ENCODE data around the gene PMM2.

PMM2 gene

DNA sequence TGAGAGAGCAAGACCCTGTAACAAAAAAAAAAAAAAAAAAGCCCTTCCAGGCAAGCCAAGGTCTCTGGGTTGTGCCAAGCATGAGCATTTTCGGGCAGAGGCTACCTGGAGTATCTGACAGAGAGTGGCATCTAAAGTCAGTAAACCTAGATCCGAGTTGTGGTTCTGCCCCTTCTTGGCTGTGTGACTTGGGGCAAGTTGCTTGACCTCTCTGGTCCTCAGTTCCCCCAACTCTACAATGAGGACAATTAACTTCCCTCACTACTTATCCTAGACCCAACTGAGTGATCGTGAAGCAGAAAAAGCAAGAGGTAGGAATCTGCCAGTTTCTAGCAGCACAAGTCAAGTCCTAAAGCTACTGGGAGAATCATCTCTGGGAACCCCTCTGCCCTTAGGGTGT lies 34.6 kb upstream of the PMM2 start:
- no peaks in the 10 kb centered on the region for H3K4me1 ChIP-seq (ENCODE audit: insufficient read depth, low read length)

DNA sequence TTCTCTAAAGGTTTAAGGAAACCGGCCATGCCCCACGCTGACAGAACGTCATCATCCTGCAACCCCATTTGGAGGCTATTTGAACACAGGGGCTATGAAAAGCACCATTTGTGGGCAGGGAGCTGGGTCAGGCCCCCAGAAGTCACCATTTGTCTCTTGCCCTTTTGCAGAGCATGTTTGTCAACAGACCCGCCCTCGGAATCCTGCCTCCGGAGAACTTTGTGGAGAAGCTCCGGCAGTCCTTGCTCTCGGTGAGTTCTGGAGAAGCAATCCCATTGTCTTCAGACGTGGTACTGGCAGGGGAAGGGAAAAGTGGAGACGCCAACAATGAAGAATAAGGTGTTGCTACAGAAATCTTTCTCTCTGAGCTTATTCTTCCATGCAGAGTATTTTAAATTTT lies 33.7 kb upstream of the PMM2 start:
- no peak for DNase-seq
- no peak overlapping the region for H3K27ac ChIP-seq (ENCODE audit: low read length)
- H4K20me1 ChIP-seq (ENCODE audit: insufficient read depth, low read length) = no peaks in the 10 kb centered on the region
- H3K4me3 ChIP-seq (ENCODE audit: low read depth in 1 of 2, low read length in 2 of 2) = no peak overlapping the region
- H2AFZ ChIP-seq (ENCODE audit: low read depth, low read length) = no peak overlapping the region
- no peak overlapping the region for H3K4me2 ChIP-seq (ENCODE audit: insufficient read depth, low read length)
- H3K36me3 ChIP-seq (ENCODE audit: insufficient read depth, low read length) = peaks cover 10% of the 10 kb centered on the region; the same call in 1 of the 2 replicates
- H3K9ac ChIP-seq (ENCODE audit: low read depth, low read length) = no peak overlapping the region
- no peaks in the 10 kb centered on the region for H3K4me1 ChIP-seq (ENCODE audit: insufficient read depth, low read length)
- H3K9me3 ChIP-seq (ENCODE audit: insufficient read depth, low read length, severe bottlenecking) = no peaks in the 10 kb centered on the region
- no peak for ATAC-seq (ENCODE audit: insufficient read depth, low read depth)
- no peaks in the 10 kb centered on the region for H3K79me2 ChIP-seq (ENCODE audit: insufficient read depth, low read length)
- TF ChIP-seq, protein P1, sequence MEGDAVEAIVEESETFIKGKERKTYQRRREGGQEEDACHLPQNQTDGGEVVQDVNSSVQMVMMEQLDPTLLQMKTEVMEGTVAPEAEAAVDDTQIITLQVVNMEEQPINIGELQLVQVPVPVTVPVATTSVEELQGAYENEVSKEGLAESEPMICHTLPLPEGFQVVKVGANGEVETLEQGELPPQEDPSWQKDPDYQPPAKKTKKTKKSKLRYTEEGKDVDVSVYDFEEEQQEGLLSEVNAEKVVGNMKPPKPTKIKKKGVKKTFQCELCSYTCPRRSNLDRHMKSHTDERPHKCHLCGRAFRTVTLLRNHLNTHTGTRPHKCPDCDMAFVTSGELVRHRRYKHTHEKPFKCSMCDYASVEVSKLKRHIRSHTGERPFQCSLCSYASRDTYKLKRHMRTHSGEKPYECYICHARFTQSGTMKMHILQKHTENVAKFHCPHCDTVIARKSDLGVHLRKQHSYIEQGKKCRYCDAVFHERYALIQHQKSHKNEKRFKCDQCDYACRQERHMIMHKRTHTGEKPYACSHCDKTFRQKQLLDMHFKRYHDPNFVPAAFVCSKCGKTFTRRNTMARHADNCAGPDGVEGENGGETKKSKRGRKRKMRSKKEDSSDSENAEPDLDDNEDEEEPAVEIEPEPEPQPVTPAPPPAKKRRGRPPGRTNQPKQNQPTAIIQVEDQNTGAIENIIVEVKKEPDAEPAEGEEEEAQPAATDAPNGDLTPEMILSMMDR (IDR thresholded peaks at IDR 0.05; ENCODE audit: borderline replicate concordance, extremely low read depth, low read length, poor library complexity, severe bottlenecking) = no peak
- no peak for TF ChIP-seq EZH2 (IDR thresholded peaks at IDR 0.05; ENCODE audit: borderline replicate concordance, low read depth, low read length, severe bottlenecking)
- no peaks in the 10 kb centered on the region for H3K27me3 ChIP-seq (ENCODE audit: insufficient read depth, low read length, poor library complexity)

More for the DNA sequence above, 34.6 kb upstream of the PMM2 start:
- H3K27me3 ChIP-seq (ENCODE audit: insufficient read depth, low read length, poor library complexity) = no peaks in the 10 kb centered on the region
- H4K20me1 ChIP-seq (ENCODE audit: insufficient read depth, low read length) = no peaks in the 10 kb centered on the region
- H2AFZ ChIP-seq (ENCODE audit: low read depth, low read length) = no peak overlapping the region
- no peak overlapping the region for H3K4me3 ChIP-seq (ENCODE audit: low read depth in 1 of 2, low read length in 2 of 2)
- no peak overlapping the region for H3K4me2 ChIP-seq (ENCODE audit: insufficient read depth, low read length)
- H3K27ac ChIP-seq (ENCODE audit: low read length) = no peak overlapping the region
- no peak for DNase-seq
- TF ChIP-seq, protein P1 (IDR thresholded peaks at IDR 0.05; ENCODE audit: borderline replicate concordance, extremely low read depth, low read length, poor library complexity, severe bottlenecking) = no peak
- TF ChIP-seq EZH2 (IDR thresholded peaks at IDR 0.05; ENCODE audit: borderline replicate concordance, low read depth, low read length, severe bottlenecking) = no peak
- no peaks in the 10 kb centered on the region for H3K9me3 ChIP-seq (ENCODE audit: insufficient read depth, low read length, severe bottlenecking)
- no peak overlapping the region for H3K9ac ChIP-seq (ENCODE audit: low read depth, low read length)
- no peaks in the 10 kb centered on the region for H3K79me2 ChIP-seq (ENCODE audit: insufficient read depth, low read length)
- ATAC-seq (ENCODE audit: insufficient read depth, low read depth) = no peak
- 0 out of 2 replicates have a peak, but pooled peaks cover 4% of the 10 kb centered on the region for H3K36me3 ChIP-seq (ENCODE audit: insufficient read depth, low read length)

DNA sequence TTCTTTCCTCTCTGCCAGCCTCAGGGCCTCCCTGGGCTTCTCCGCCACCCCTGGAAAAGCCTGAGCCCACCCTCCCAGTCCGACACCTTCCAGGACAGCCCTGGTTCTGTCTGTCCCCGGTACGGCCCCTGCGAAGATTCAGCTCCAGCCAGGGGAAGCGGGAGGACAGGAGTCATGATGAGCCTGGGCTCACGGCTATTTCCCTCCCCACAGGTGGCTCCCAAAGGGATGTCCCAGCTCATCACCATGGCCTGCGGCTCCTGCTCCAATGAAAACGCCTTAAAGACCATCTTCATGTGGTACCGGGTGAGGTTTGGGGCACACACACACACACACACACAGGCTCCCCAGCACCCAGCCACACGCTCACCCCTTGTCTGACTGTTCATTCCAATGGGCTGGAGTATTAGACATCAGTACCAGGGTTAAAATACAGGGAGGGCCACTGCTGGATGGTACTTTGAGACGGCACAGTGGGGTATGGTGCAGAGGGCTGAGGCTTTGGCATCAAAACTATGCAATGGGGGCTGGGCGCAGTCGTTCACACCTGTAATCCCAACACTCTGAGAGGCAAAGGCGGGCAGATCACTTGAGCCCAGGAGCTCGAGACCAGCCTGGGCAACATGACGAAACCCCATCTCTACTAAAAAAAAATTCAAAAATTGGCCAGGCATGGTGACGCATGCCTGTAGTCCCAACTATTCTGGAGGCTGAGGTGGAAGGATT lies 33.0 kb upstream of the PMM2 start:
- Histone ChIP-seq H3K9ac (ENCODE audit: low read depth, low read length) (no peak overlapping the region), H4K20me1 (ENCODE audit: insufficient read depth, low read length) (no peaks in the 10 kb centered on the region), H2AFZ (ENCODE audit: low read depth, low read length) (no peak overlapping the region), H3K4me2 (ENCODE audit: insufficient read depth, low read length) (no peak overlapping the region), H3K9me3 (ENCODE audit: insufficient read depth, low read length, severe bottlenecking) (no peaks in the 10 kb centered on the region), H3K4me3 (ENCODE audit: low read depth in 1 of 2, low read length in 2 of 2) (no peak overlapping the region), H3K27ac (ENCODE audit: low read length) (no peak overlapping the region), H3K36me3 (ENCODE audit: insufficient read depth, low read length) (peaks cover 13% of the 10 kb centered on the region; the same call in 1 of the 2 replicates), H3K27me3 (ENCODE audit: insufficient read depth, low read length, poor library complexity) (no peaks in the 10 kb centered on the region), H3K79me2 (ENCODE audit: insufficient read depth, low read length) (no peaks in the 10 kb centered on the region), H3K4me1 (ENCODE audit: insufficient read depth, low read length) (no peaks in the 10 kb centered on the region)
- no peak for ATAC-seq (ENCODE audit: insufficient read depth, low read depth)
- no peak for DNase-seq
- no peak for TF ChIP-seq EZH2 (IDR thresholded peaks at IDR 0.05; ENCODE audit: borderline replicate concordance, low read depth, low read length, severe bottlenecking)
- TF ChIP-seq, protein P1 (IDR thresholded peaks at IDR 0.05; ENCODE audit: borderline replicate concordance, extremely low read depth, low read length, poor library complexity, severe bottlenecking) = no peak
